ENCODE results near the gene EXD1.

EXD1 gene

GRCh38 chr15:41207687-41208448 lies 22.7 kb downstream of the EXD1 start:
- Histone ChIP-seq H3K27me3 (no peaks in the 10 kb centered on the region), H3K4me3 (no peak overlapping the region), H4K20me1 (no peaks in the 10 kb centered on the region), H3K4me2 (no peak overlapping the region), H3K9me3 (replicated peaks in 1 of 11) (no peaks in the 10 kb centered on the region), H3K9ac (no peak overlapping the region), H3K4me1 (no peaks in the 10 kb centered on the region), H3K36me3 (no peaks in the 10 kb centered on the region), H3K27ac (no peak overlapping the region)
- no peak for TF ChIP-seq Cebpa-rat (IDR thresholded peaks at IDR 0.05)

GRCh38 chr15:41205315-41205714 lies 25.2 kb downstream of the EXD1 start:
- no peak overlapping the region for H3K4me3 ChIP-seq
- no peak overlapping the region for H3K27ac ChIP-seq

GRCh38 chr15:41203395-41203794 lies 27.2 kb downstream of the EXD1 start:
- no peak overlapping the region for H3K4me2 ChIP-seq
- H3K36me3 ChIP-seq, result no peaks in the 10 kb centered on the region
- no peak overlapping the region for H3K9ac ChIP-seq
- no peak overlapping the region for H3K4me3 ChIP-seq
- no peaks in the 10 kb centered on the region for H3K4me1 ChIP-seq
- no peak for TF ChIP-seq Cebpa-rat (IDR thresholded peaks at IDR 0.05)
- no peaks in the 10 kb centered on the region for H3K27me3 ChIP-seq
- H3K9me3 ChIP-seq (replicated peaks in 1 of 11), result no peaks in the 10 kb centered on the region
- H4K20me1 ChIP-seq, result no peaks in the 10 kb centered on the region
- H3K27ac ChIP-seq, result no peak overlapping the region

More at GRCh38 chr15:41205315-41205714, 25.2 kb downstream of the EXD1 start:
- Histone ChIP-seq H3K9ac (no peak overlapping the region), H3K27me3 (no peaks in the 10 kb centered on the region), H3K4me1 (no peaks in the 10 kb centered on the region), H4K20me1 (no peaks in the 10 kb centered on the region), H3K36me3 (no peaks in the 10 kb centered on the region), H3K9me3 (replicated peaks in 1 of 11) (no peaks in the 10 kb centered on the region), H3K4me2 (no peak overlapping the region)
- no peak for TF ChIP-seq Cebpa-rat (IDR thresholded peaks at IDR 0.05)

- Histone ChIP-seq H3K9ac (no peak overlapping the region), H3K27me3 (no peaks in the 10 kb centered on the region), H3K4me1 (no peaks in the 10 kb centered on the region), H4K20me1 (no peaks in the 10 kb centered on the region), H3K4me3 (no peak overlapping the region), H3K4me2 (no peak overlapping the region), H3K9me3 (replicated peaks in 1 of 11) (no peaks in the 10 kb centered on the region), H3K27ac (no peak overlapping the region), H3K36me3 (no peaks in the 10 kb centered on the region)
- no peak for TF ChIP-seq Cebpa-rat (IDR thresholded peaks at IDR 0.05)
These were observed 31.1 kb downstream of the EXD1 start for GRCh38 chr15:41199470-41199869.

- TF ChIP-seq Cebpa-rat (IDR thresholded peaks at IDR 0.05), result no peak
- H3K27ac ChIP-seq, result no peak overlapping the region
- peaks cover 0 to 10% (median 3%) of the 10 kb centered on the region in 10 experiments; a peak in 9 of 20 replicates for H3K4me1 ChIP-seq
- no peaks in the 10 kb centered on the region for H3K9me3 ChIP-seq (replicated peaks in 1 of 11)
- no peaks in the 10 kb centered on the region for H3K36me3 ChIP-seq
- no peak overlapping the region for H3K9ac ChIP-seq
- H3K27me3 ChIP-seq, result no peaks in the 10 kb centered on the region
- H4K20me1 ChIP-seq, result no peaks in the 10 kb centered on the region
- no peak overlapping the region for H3K4me3 ChIP-seq
- H3K4me2 ChIP-seq, result no peak overlapping the region
These were observed 36.1 kb downstream of the EXD1 start for GRCh38 chr15:41194444-41194843.

GRCh38 chr15:41183581-41183980 lies 47.0 kb downstream of the EXD1 start:
- no peak overlapping the region for H3K4me3 ChIP-seq
- peak overlapping the region in 1 of 11 experiments; percentile 2; a peak in 1 of 22 replicates for H3K4me2 ChIP-seq
- H3K27ac ChIP-seq, result no peak overlapping the region
- no peaks in the 10 kb centered on the region for H3K9me3 ChIP-seq (replicated peaks in 1 of 11)
- H4K20me1 ChIP-seq, result no peaks in the 10 kb centered on the region
- no peaks in the 10 kb centered on the region for H3K27me3 ChIP-seq
- no peak overlapping the region for H3K9ac ChIP-seq
- H3K4me1 ChIP-seq, result peaks cover 0 to 15% (median 8%) of the 10 kb centered on the region in 10 experiments; a peak in 8 of 20 replicates
- H3K36me3 ChIP-seq, result no peaks in the 10 kb centered on the region
- no peak for TF ChIP-seq Cebpa-rat (IDR thresholded peaks at IDR 0.05)

- H3K9ac ChIP-seq, result no peak overlapping the region
- no peaks in the 10 kb centered on the region for H4K20me1 ChIP-seq
- H3K36me3 ChIP-seq, result no peaks in the 10 kb centered on the region
- no peak for TF ChIP-seq Cebpa-rat (IDR thresholded peaks at IDR 0.05)
- H3K27me3 ChIP-seq, result no peaks in the 10 kb centered on the region
- H3K4me1 ChIP-seq, result peaks cover 0 to 15% (median 8%) of the 10 kb centered on the region in 10 experiments; a peak in 8 of 20 replicates
- no peak overlapping the region for H3K27ac ChIP-seq
- no peaks in the 10 kb centered on the region for H3K9me3 ChIP-seq (replicated peaks in 1 of 11)
- no peak overlapping the region for H3K4me2 ChIP-seq
- H3K4me3 ChIP-seq, result no peak overlapping the region
These were observed 48.3 kb downstream of the EXD1 start for GRCh38 chr15:41182266-41182665.

GRCh38 chr15:41180206-41180789 lies 50.3 kb downstream of the EXD1 start:
- Histone ChIP-seq H3K4me3 (no peak overlapping the region), H3K4me1 (peaks cover 0 to 22% (median 14%) of the 10 kb centered on the region in 10 experiments; a peak in 13 of 20 replicates), H3K36me3 (no peaks in the 10 kb centered on the region), H3K27ac (no peak overlapping the region), H3K27me3 (no peaks in the 10 kb centered on the region), H3K9me3 (replicated peaks in 1 of 11) (no peaks in the 10 kb centered on the region), H3K9ac (no peak overlapping the region), H3K4me2 (no peak overlapping the region), H4K20me1 (no peaks in the 10 kb centered on the region)
- TF ChIP-seq Cebpa-rat (IDR thresholded peaks at IDR 0.05), result no peak

GRCh38 chr15:41169781-41170180 lies 60.8 kb downstream of the EXD1 start:
- Histone ChIP-seq H4K20me1 (no peaks in the 10 kb centered on the region), H3K27ac (peak overlapping the region in 1 of 11 experiments; percentile 45; a peak in 2 of 22 replicates), H3K4me1 (peaks cover 0 to 17% (median 0%) of the 10 kb centered on the region in 10 experiments; a peak in 9 of 20 replicates), H3K4me3 (no peak overlapping the region), H3K27me3 (no peaks in the 10 kb centered on the region), H3K9me3 (replicated peaks in 1 of 11) (no peaks in the 10 kb centered on the region), H3K36me3 (no peaks in the 10 kb centered on the region), H3K9ac (no peak overlapping the region), H3K4me2 (peak overlapping the region in 2 of 11 experiments; percentile 43 to 56; a peak in 3 of 22 replicates)
- TF ChIP-seq Cebpa-rat (IDR thresholded peaks at IDR 0.05), result no peak

Measured in BLaER1 treated with 17β-estradiol and CSF1 and Interleukin-3, amounts not matched to agents 10 nM and 100 nM (cell line).